Measurements from ENCODE around the gene PMIS2.

PMIS2 gene

DNA sequence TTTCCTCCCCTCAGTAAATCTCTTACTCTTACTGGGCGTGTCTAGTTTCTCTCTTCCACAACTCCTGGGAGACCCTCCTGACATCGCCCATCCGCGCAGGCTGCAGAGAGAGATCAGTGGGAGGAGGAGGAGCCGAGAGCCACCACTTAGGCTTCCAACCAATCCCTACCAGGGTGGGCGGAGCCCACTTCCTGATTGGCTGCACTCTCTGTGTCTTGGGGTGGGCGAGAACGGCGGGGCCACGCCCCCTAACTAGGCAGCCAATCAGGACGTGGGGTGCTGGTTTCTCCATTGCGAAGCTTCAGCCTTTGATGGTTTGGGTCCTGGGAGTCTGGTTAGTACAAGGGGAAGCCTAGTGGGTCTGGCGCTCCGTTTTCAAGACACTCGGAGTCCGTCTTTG, at the start of gene PMIS2:
TSS of gene PMIS2 (plus strand) at position 326 of the 400 bp plus-strand sequence. CDS start 87 bp downstream, outside the sequence.
- no peak within 1 kb of the TSS for H3K4me3 ChIP-seq (ENCODE audit: low read depth, low read length)
- no peak for TF ChIP-seq MYC (IDR thresholded peaks at IDR 0.05; ENCODE audit: low read depth, low read length)
- TF ChIP-seq, protein P1, sequence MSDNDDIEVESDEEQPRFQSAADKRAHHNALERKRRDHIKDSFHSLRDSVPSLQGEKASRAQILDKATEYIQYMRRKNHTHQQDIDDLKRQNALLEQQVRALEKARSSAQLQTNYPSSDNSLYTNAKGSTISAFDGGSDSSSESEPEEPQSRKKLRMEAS (IDR thresholded peaks at IDR 0.05; ENCODE audit: low read depth, low read length), result no peak
- TF ChIP-seq, protein P2, sequence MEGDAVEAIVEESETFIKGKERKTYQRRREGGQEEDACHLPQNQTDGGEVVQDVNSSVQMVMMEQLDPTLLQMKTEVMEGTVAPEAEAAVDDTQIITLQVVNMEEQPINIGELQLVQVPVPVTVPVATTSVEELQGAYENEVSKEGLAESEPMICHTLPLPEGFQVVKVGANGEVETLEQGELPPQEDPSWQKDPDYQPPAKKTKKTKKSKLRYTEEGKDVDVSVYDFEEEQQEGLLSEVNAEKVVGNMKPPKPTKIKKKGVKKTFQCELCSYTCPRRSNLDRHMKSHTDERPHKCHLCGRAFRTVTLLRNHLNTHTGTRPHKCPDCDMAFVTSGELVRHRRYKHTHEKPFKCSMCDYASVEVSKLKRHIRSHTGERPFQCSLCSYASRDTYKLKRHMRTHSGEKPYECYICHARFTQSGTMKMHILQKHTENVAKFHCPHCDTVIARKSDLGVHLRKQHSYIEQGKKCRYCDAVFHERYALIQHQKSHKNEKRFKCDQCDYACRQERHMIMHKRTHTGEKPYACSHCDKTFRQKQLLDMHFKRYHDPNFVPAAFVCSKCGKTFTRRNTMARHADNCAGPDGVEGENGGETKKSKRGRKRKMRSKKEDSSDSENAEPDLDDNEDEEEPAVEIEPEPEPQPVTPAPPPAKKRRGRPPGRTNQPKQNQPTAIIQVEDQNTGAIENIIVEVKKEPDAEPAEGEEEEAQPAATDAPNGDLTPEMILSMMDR (IDR thresholded peaks at IDR 0.05; ENCODE audit: low read depth, low read length), result no peak
- no peak for TF ChIP-seq POLR2A (IDR thresholded peaks at IDR 0.05; ENCODE audit: extremely low read depth, insufficient read length)
- peak; percentile 19 for DNase-seq (ENCODE audit: low read depth)

DNA sequence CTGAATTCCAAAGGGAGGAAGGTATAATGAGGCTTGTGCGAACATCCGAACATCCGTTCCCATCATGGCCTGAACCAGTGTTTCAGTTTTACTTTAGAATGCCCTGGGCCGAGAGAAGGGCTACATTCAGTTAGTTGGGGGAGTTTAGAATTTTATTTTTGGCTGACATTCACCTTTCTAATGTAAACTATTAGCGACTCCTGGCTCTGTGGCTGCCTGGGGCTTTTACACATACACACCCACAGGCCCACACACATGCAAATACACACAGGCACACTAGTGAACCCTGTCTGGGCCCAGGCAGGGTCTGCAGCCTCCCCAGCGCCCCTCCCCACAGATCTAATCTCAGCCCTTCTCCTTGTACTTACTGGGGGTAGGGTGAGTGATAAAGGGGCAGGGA, 46.7 kb upstream of the PMIS2 start:
- no peak for DNase-seq (ENCODE audit: low read depth)
- no peak overlapping the region for H3K4me3 ChIP-seq (ENCODE audit: low read depth, low read length)
- TF ChIP-seq, protein P1 (IDR thresholded peaks at IDR 0.05; ENCODE audit: low read depth, low read length), result no peak
- no peak for TF ChIP-seq MYC (IDR thresholded peaks at IDR 0.05; ENCODE audit: low read depth, low read length)
- TF ChIP-seq, protein P2 (IDR thresholded peaks at IDR 0.05; ENCODE audit: low read depth, low read length), result no peak

DNA sequence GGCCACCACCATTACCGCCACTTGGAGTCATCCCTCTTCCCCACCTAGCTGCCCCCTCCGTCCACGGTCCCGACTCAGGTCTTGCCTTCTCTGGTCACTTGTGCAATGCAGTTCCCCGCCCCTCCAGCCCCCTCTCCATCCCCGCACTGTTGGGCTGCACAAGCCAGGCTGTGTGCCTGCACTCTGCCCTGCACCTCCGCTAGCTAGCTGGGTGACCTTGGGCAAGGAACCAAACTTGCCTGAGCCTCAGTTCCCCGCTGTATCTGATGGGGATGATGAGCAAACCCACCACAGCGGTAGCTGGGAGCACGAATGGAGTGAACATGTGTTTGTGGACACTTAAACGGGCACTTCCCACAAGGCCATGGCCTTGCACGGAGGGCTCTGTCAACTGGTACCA, 46.1 kb upstream of the PMIS2 start:
- H3K4me3 ChIP-seq (ENCODE audit: low read depth, low read length), result no peak overlapping the region
- no peak for TF ChIP-seq POLR2A (IDR thresholded peaks at IDR 0.05; ENCODE audit: extremely low read depth, insufficient read length)
- TF ChIP-seq MYC (IDR thresholded peaks at IDR 0.05; ENCODE audit: low read depth, low read length), result no peak
- TF ChIP-seq, protein P1 (IDR thresholded peaks at IDR 0.05; ENCODE audit: low read depth, low read length), result no peak
- TF ChIP-seq, protein P2 (IDR thresholded peaks at IDR 0.05; ENCODE audit: low read depth, low read length), result no peak
- DNase-seq (ENCODE audit: low read depth), result no peak

DNA sequence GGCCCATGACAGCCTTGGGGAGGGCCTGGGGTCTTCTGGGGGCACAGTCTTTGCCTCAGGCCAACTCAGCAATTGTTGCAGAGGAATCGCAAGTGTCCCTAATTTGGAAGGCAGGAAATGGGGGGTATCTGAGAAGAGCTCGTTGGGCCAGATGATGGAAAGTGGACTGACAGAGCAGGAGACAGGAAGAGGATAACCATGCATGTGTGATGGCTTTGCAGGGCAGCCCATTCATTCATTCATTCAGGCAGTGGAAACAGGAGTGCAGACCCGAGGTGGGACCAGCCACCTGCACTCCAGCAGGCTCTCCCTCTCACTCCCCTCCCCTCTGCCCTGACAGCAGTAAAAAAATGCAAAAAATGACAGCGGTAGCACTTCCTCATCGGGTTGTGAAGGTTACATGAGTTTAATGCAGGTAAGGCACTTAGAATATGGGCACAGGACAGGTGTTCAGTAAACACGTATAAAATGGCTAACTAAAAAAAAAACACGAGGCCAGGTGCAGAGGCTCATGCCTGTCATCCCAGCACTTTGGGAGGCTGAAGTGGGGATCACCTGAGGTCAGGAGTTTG, 45.5 kb upstream of the PMIS2 start:
- no peak overlapping the region for H3K4me3 ChIP-seq (ENCODE audit: low read depth, low read length)
- TF ChIP-seq POLR2A (IDR thresholded peaks at IDR 0.05; ENCODE audit: extremely low read depth, insufficient read length), result no peak
- DNase-seq (ENCODE audit: low read depth), result no peak

DNA sequence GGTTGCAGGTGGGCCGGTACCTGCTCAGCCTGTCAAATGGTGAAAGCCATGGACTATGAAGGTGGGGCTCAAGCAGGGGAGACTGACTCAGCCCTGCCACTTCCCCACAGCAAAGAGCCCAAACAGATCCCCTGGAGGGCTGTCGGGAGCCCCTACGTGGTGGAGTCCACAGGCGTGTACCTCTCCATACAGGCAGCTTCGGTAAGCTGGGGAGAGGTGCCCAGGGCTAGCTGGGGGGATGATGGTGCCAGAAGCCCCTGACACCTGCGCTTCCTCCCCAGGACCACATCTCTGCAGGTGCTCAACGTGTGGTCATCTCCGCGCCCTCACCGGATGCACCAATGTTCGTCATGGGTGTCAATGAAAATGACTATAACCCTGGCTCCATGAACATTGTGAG, 43.8 kb upstream of the PMIS2 start:
- DNase-seq (ENCODE audit: low read depth), result no peak
- H3K4me3 ChIP-seq (ENCODE audit: low read depth, low read length), result no peak overlapping the region
- TF ChIP-seq, protein P2 (IDR thresholded peaks at IDR 0.05; ENCODE audit: low read depth, low read length), result no peak
- no peak for TF ChIP-seq MYC (IDR thresholded peaks at IDR 0.05; ENCODE audit: low read depth, low read length)
- TF ChIP-seq, protein P1 (IDR thresholded peaks at IDR 0.05; ENCODE audit: low read depth, low read length), result no peak
- no peak for TF ChIP-seq POLR2A (IDR thresholded peaks at IDR 0.05; ENCODE audit: extremely low read depth, insufficient read length)

DNA sequence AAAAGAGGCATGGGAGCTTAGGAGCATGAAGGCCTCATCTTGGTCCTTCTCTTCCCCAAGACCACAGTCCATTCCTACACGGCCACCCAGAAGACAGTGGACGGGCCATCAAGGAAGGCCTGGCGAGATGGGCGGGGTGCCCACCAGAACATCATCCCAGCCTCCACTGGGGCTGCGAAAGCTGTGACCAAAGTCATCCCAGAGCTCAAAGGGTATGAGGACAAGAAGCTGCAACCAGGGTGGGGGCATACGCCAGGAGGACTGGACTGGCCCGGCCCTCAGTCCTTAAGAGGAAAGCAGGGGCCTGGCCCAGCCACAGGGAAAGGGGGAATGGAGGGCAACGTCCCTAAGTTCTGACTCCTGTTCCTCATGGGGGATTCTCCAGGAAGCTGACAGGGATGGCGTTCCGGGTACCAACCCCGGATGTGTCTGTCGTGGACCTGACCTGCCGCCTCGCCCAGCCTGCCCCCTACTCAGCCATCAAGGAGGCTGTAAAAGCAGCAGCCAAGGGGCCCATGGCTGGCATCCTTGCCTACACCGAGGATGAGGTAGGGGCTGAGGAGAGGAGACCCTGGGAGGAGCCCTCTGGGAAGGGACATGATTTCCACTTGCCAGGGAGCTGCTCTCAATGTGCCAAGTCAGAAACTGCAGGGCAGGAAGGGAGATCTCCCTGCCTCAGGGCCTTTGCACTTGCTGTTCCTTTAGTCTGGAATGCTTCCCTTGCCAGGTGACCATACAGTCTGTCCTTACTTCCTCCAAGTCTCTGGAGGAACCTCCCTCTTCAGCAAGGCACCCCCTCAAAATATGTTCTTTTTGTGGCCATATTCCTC, 42.5 kb upstream of the PMIS2 start:
- TF ChIP-seq, protein P1 (IDR thresholded peaks at IDR 0.05; ENCODE audit: low read depth, low read length), result no peak
- TF ChIP-seq MYC (IDR thresholded peaks at IDR 0.05; ENCODE audit: low read depth, low read length), result no peak
- TF ChIP-seq POLR2A (IDR thresholded peaks at IDR 0.05; ENCODE audit: extremely low read depth, insufficient read length), result no peak
- TF ChIP-seq, protein P2 (IDR thresholded peaks at IDR 0.05; ENCODE audit: low read depth, low read length), result no peak
- no peak for DNase-seq (ENCODE audit: low read depth)
- no peak overlapping the region for H3K4me3 ChIP-seq (ENCODE audit: low read depth, low read length)

Measured in NB4 (cell line).